Ureter (tissue), 1 donor: Measurements from ENCODE around the gene ADD1. TPM values are rescaled to one million over a fixed set of nuclear protein-coding genes. Genes with fewer than 3 reads are reported as not detected.

Source experiments
- DNase-seq: peaks from one replicate; pipeline ENCODE4 v3.0.0-alpha.2; 2020; ENCODE audit warnings: low spot score
- total RNA-seq: library from RNA; stranded (reverse); gene quantifications from one replicate; pipeline ENCODE4 v1.2.4, GENCODE V29; 2023
- donor health status: DM: yes; HTN: yes; CAD: no.

The ADD1 gene
- total RNA-seq, 1 donor from 2014 or later, result 416 TPM

DNA sequence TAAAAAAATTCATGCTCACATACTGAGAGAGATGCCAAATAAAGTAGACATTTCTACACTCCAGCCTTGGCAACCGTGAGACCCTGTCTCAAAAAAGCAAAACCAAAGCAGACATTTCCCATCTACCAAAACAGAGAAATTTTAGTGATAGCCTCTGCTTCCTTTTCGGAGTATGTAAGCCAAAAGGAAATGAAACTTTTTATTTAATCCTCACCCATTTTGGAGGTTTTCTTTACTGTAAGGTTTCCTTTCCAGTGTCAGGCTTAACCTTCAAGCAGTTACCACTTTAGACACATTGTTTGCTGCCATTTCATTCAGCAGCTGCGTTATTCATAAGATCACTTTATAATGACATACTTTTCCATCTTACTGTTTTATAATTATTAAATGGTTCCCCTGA lies 15.9 kb downstream of the ADD1 start:
- DNase-seq, result no peak

DNA sequence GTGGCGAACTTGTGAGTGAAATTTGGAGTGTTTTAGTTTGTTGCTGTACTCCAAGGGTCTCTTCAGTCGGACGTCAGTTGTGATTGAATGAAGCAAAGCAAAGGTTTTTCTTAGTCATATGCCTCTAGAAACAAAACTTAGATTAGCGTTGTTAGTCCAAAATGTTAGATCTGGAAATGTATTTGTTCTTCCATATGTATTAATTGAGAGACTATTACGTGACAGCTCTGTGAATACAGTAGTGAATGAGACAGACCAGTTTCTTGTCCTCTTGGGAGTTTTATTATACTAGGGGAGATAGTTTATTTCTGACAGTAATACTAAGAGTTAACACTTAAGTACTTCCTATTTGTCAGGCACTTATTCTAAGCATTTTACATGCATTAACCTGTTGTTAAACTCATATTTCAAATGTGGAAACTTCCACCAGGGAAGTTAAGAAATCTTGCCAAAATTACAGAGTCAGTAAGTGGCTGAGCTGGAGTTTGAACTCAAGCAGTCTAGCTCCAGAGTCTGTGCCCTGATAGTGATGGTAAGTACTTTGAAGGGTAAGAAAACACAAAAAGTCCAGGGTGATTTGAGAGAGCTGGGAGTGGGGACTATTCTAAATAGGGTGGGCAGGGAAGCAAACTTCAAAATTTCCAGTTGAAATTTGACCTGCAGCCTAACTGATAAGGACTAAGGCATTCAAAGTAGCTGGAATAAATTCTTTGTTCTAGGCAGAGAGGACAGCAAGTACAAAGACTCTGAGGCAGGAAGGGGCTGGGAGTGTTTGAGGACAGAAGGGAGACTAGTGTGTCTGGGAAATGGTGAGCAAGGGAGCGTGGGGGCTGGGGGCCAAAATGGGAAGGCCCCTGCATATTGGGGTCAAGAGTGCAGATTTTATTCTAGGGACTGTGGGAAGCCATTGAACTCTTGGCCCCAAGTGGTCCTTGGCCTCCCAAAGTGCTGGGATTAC lies 17.0 kb downstream of the ADD1 start:
- no peak for DNase-seq

DNA sequence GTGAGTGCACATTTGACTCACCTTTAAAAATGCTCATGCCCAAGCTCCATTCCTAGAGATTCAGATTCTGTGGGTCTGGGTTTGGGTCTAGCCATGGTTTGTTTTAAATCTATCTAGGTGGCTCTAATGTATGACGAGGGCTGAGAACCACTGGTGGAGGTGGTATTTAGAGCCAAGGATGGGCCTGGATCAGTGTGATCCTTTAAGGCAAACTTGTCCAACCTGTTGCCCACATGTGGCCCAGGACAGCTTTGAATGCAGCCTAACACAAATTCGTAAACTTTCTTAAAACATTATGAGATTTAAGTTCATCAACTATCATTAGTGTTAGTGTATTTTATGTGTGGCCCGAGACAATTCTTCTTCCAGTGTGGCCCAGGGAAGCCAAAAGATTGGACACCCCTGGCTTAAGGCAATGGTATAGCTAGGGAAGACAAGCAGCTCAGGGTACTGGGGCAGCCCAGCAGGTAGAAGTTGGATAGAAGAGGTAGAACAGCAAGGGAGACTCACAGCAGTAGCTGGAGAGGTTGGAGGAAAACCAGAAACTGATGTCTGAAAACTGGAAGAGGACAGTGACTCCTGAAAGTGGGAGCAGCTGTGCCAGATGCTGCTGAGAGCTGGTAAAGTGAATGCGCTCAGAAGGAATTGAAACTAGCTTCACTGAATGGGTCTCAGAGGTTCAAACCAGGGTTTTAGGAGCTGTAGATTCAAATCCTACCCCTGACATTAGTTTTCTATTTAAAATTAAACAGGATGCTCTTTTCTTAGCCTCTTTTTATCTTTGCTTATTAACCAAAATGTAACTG lies 18.2 kb downstream of the ADD1 start:
- no peak for DNase-seq

DNA sequence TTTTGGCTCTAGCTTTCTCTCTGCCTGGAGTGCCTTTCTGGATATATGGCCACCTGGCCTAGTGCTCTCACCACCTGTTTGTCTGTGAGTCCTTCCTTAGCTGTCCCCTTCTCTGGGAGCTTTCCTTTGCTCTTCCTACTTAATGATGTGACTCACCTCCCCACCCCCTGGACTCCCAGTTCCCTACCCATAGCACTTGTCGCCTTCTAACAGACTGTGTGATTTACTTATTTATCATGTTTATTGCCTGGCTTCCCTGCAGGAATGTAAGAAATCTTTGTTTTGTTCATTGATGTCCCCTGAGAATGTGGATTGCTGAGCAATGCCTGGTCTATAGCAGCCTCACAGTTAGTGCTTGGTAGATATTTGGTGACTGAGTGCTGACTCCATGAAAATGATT lies 18.9 kb downstream of the ADD1 start:
- no peak for DNase-seq

DNA sequence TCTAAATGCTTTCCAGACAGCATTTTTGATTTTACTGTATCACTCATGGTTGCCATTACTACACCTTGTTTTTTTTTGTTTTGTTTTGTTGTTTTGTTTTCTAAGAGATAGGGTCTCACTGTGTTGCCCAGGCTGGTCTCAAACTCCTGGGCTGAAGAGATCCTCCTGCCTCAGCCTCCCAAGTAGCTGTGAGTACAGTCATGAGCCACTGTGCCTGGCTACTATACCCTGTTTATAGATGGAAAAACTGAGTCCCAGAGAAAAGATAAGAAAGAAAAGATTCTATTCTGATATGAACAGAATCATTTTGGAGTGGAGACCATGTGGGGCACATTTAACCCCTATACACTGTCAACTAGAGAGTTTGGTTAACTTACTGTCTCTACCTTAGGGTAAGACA lies 20.0 kb downstream of the ADD1 start:
- DNase-seq, result no peak

DNA sequence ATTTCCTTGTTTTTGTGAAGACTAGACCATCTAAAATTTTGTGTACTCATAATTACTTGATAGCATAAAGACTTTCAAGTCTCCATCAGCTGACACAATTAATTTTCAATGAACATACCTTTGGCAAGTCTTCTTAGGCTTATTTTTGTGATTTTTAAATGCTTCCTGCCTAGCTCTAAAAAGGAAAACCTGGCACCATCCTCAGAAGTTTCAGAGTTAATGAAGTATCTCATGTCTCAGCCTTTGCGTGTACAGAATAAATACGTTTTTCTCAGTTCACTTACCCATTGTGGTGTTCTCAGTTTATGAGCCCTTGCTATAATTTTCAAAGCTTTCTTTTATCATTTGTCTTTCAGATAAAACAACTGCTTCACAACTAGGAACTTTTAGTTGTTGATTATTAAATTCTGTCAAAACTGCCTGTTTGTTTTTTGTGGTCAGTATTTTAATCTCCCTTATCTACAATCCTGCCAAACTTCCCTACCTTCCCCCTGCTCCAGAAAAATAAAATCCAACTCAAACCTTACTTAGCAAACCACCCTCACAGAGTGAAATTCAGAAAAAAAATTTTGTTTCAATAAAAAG lies 21.6 kb downstream of the ADD1 start:
- DNase-seq, result no peak

DNA sequence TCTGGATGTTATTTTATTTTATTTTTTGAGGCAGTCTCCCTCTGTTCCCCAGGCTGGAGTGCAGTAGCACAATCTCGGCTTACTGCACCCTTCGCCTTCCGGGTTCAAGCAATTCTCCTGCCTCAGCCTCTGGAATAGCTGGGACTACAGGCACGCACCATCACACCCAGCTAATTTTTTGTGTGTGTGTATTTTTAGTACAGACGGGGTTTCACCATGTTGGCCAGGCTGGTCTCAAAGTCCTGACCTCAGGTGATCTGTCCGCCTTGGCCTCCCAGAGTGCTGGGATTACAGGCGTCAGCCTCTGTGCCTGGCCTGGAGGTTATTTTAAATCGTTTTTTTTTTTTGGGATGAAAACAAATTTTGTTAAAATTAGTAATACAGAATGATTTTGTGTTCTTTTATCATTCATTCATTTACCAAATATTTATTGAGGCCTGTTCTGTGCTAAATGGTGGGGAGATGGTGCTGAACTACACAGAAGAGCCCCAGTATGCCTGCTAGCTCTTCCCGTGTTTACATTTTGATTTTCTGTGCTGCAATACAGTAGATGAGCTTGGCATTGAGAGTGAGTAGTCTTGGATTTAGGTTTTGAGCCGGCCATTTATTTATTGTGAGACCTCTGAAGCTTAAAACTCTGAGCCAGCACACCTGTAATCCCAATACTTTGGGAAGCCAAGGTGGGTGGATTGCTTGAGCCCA lies 22.7 kb downstream of the ADD1 start:
- no peak for DNase-seq

DNA sequence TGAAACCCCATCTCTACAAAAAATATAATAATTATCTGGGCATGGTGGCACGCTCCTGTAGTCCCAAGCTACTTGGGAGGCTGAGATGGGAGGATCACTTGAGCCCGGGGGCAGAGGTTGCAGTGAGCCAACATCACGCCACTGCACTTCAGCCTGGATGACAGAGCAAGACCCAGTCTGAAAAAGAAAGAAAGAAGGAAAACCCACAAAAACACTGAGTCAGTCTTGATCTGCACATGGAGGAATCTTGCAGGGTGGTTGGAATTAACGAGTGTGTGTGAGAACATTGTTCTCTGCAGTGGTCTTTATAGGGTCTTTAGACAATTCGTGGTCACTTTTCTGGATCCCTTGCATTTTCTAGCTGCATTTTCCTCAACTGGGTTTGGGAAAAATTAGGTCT lies 23.2 kb downstream of the ADD1 start:
- no peak for DNase-seq

DNA sequence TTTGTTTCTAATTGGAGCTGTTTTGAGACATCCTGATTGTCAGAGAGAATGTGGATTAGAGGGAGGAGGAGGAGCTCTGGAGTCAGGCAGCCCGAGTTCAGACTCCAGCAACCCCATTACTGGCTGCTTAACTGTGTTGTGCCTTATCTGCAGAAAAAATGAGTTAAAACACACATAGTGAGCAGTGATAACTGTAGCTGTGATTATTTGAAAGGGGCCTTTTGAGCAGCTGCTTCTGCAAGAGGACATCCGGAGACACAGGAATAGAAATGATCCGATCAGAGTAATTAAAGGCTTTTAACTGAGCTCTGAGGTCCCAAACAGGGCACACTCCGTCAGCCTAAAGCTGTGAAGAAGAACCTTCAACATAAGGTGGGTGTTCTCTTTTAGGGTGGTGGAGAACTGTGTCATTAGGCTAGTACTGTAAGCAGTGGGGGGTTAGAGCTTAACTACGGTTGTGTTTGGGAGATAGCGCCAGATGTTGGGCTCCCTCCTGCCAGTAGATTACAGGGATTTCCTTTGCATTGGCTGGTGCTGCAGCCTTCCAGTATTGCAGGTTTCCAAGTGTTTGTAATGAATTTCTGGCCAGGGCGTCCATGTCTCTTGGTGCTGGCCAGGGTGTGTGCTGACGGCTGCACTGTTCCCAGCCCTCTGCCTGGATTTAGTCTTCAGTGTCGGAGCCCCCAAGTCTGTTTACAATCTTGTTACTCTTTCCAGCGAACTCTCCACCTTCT lies 24.3 kb downstream of the ADD1 start:
- DNase-seq, result no peak

DNA sequence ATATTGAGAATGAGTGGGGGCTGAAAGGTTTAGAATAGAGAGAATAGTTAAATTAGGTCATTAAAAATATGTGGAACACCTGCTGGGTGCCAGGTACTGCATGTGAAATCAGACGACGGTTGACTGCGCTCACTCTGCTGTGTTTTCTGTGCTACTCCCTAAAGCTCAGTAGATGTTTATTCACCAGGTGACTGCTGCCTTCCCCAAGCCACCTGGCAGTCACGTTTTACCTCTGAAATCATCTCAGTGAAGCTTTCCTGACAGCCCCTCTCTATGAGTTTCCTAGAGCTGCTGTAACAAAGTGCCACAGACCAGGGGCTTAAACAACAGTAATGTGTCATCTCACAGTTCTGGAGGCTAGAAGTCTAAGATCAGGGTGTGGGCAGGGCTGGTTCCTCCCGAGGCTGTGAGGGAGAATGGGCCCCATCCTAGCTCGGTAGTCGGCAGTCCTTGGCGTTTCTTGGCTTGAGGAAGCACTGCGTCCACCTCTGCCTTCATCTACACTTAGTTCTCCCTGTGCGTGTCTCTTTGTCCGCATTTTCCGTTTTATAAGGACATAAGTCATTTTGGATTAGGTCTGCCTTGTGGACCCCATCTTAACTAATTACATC lies 25.3 kb downstream of the ADD1 start:
- no peak for DNase-seq

DNA sequence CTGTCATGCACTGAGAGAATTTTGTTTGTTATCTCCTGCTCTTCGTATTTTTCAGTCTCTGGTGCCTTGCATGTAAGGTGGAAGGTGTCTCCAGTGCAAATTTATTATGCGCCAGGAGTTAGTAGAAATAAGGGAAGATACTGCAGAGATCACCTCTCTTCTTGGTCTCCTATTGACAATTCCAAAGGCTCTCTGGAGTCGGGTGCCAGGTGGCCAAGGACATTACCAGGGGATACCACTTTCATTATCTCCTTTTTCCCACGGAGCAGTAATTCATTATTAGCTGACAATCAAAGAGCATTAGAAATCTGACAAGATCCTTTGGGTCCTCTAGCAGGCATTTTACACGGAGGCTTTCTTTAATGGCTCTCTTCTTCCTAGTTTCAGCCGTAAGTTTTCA lies 26.0 kb downstream of the ADD1 start:
- no peak for DNase-seq

DNA sequence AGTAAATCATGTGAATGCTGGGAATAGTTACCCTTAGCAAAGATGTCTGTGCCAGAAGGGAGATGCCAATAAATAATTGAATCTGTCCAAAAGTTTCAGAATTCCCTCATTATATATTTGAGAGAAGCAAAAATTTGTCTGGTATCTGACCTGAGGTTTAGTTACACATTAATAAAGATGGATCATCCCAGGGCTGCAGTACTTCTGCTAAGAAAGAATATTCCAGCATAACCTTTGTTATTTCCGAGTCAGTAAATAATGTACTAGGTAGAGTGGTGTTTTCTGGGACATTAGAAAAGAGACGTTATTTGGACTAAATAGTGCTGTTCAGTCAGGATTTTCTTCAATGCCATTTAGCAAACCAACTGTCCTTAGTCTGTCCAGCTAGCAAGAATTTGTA lies 26.4 kb downstream of the ADD1 start:
- no peak for DNase-seq

DNA sequence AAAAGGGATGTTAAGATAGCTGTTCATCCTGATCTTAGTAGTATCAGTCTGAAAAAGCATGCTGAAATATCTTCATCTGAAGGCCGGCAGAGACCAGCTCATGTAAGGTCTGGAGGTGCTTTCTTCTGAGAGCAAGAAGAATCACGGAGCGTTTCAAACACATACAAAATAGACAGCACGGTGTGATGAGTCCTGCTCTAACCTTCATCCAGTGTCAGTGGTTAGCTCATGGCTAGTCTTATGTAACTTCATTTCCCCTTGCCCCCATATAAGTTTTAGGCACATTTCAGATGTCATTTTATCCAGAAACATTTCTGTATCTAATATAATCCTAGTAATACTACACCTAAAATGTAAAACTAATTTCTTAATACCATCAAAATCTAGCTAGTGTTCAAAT lies 27.8 kb downstream of the ADD1 start:
- DNase-seq, result no peak

DNA sequence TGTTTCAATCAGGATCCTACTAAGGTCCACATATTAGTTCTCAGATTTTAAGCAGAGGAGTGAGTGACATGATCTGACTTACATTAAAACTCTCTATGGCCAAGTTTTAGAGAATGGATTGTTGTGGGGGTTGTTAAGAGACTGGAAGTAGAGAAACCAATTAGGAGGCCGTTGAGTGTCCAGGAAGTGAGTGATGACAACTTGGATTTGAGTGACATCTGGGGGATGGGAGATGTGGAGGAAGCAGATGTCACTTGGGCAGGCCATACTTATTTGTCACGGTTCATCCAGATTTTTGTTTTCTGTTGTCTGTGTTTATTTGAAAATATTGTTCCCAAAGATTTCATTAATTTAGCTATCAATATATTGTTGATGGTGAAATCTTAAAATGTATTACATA lies 28.3 kb downstream of the ADD1 start:
- no peak for DNase-seq

DNA sequence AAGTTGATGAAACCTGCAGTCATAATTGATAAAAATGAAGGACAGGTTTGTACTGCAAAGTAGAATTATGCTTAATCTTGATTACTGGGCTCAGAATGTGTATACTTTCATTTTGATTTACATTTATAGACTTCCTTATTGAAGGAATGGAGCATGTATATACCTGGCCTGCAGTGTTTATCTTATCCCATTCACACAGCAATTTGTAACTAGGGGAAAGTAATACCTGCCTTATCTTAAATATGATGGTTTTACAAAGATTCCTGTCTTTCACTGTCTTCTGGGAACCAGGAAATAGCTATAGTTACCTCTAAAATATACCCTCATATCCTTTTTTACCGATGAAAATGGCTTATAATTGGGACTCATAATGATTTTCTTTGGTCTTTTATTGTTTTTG lies 29.7 kb downstream of the ADD1 start:
- DNase-seq, result no peak

DNA sequence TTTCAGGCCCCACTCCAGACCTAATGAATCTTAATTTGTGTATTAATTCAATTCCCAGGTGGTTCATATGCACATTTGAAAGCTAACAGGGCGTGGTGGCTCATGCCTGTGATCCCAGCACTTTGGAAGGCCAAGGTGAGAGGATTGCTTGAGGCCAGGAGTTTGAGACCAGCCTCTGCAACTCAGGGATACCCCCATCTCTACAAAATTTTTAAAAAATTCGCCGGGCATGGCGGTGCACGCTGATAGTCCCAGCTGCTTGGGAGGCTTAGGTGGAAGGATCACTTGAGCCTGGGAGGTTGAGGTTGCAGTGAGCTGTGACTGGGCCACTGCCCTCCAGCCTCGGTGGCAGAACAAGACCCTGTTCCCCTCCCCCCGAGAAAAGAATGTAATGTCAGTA lies 31.2 kb downstream of the ADD1 start:
- DNase-seq, result no peak

DNA sequence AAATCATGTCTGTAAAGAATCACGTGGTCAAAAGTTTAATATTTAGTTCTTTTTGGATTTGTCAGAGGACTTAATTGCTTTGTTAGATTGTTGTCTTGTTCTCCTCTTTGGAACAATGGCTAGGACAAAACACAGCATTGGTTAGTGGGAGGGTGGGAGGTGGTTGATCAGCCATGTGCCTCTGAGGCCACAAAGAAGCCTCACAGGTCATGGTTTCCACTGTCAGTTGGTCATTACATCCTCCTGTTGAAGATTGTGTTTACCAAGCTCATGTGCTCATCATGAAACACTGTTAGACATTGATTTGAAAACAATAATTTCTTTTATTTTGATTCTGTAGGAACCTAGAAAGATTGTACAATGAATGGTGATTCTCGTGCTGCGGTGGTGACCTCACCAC lies 31.9 kb downstream of the ADD1 start:
- no peak for DNase-seq

DNA sequence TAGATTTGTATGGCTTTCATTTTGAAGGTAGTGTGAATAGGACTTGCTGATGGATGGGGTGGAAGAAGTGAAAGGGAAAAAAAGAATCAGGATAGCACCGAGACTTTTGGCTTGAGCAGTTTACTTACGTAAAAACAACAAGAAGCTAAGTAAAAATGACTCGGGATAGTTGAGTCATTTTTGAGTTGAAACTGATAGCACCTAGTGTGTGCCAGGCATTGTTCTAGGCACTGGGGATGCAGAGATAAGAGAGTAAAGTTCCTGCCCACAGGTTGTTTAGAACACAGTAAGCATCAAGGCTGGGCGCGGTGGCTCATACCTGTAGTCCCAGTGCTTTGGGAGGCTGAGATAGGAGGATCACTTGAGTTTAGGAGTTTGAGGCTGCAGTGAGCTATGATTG lies 34.7 kb downstream of the ADD1 start:
- no peak for DNase-seq

DNA sequence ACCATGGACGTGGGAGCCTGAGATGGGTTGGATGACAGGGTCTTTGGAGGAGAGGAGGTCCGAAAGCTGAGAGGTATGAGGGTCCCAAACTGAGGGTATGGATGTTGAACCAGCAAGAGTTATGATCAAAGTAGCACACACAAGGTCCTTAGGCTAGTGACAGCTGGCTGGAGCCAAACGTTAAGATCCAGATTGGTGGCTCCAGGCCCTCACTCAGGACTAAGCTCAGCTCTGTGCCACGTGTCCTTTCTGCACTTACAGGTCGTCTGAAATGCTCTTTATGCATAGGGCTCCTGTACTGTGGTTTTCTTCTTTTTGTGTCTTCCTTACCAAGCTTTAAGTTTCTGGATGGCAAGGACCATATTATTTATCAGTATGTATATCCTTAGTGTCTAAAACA lies 35.4 kb downstream of the ADD1 start:
- no peak for DNase-seq

DNA sequence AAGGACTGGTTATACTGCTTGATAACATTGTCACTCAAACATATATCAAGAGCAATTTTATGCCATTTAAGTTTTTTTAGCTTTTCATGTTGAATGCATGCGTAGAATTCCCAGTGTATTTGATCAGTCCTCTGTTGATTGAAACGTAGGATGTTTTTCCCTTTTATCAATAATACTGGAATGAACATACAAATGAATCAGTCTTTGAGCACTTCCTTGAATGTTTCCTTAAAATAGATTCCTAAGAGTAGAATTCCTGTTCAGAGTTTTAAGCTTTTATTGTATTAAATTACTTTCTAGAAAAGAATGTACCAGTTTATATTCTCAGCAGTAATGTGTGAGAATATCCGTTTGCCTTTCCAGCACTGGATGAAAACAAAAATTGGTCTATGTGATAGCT lies 37.8 kb downstream of the ADD1 start:
- DNase-seq, result no peak

DNA sequence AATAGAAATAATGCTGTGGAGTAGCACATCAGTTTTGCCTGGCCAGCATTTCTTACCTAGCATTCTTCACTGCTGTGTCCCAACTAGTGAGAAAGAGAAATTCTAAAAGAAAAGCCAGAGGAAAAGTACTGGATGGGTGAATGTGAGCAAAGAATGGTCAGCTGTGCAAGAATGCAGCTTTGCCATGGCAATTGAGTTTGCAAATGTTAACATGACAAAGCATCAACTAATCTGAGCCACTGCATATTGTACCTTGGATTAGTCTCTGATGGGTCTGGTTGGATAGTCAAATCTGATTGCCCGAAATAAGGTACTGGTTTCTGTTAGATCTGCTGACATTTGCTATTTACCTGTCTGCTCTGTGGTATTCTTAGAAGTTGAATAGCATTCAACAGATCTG lies 38.7 kb downstream of the ADD1 start:
- DNase-seq, result no peak
